Prostate gland (tissue), 2 donors: ENCODE measurements around the gene GASK1A. TPM values are rescaled to one million over a fixed set of nuclear protein-coding genes. Genes with fewer than 3 reads are reported as not detected.

Experiments used
- DNase-seq: peaks from one replicate; pipeline ENCODE4 v3.0.0-alpha.2; 2019; ENCODE audit warnings: low spot score
- H3K27ac ChIP-seq, 2 donors: fragments of 200-600 bp; sonication (generic); 2 replicates each; pipeline ENCODE4 v1.5.1; 2017 to 2019
- H3K27me3 ChIP-seq: fragments of 200-600 bp; sonication (generic); replicated peaks from 2 replicates; pipeline ENCODE4 v1.5.1; 2019; ENCODE audit not compliant: insufficient read depth
- H3K36me3 ChIP-seq, 2 donors: fragments of 200-600 bp; sonication (generic); 1 replicate in 1 of 2; 2 replicates in 1 of 2; pipeline versions ENCODE4 v1.5.1 to v1.8.1; 2017 to 2019
- H3K4me1 ChIP-seq: fragments of 200-600 bp; sonication (generic); replicated peaks from 2 replicates; pipeline ENCODE4 v1.5.1; 2019
- H3K4me3 ChIP-seq, 2 donors: fragments of 200-600 bp; sonication (generic); 2 replicates each; pipeline ENCODE4 v1.5.1; 2017 to 2019
- H3K9me3 ChIP-seq: fragments of 200-600 bp; sonication (generic); 2 replicates; pipeline ENCODE4 v1.5.1; 2017
- CTCF ChIP-seq, 4 experiments: fragments of 200-600 bp in 2 of 4; fragments of 450-650 bp in 2 of 4; sonication (generic) in 2 of 4; IDR thresholded peaks; 1 replicate in 3 of 4; 2 replicates in 1 of 4; pipeline ENCODE4 v1.5.1; 2016 to 2019; ENCODE audit warnings: antibody characterized with exemption in 4 of 4, mild to moderate bottlenecking in 2 of 4, moderate library complexity in 2 of 4
- POLR2A ChIP-seq: fragments of 450-650 bp; IDR thresholded peaks from one replicate; pipeline ENCODE4 v1.6.1; 2016; ENCODE audit warnings: antibody characterized with exemption, mild to moderate bottlenecking
- POLR2AphosphoS5 ChIP-seq: sonication (generic); formaldehyde crosslinking; IDR thresholded peaks from one replicate; pipeline ENCODE4 v1.6.1; 2017; ENCODE audit warnings: antibody characterized with exemption
- WGBS: methylation state at CpG from one replicate; pipeline ENCODE4 v1.1.5; 2018; 5-methylcytosine and 5-hydroxymethylcytosine counted together
- intact Hi-C: fragments of 100-400 bp; cut with DNase I; formaldehyde crosslinking; loops from one replicate; pipeline ENCODE4 v1.14.2; 2022
- total RNA-seq, 2 donors: library from RNA; depleted of rRNA; stranded (reverse); fragments of >200 nt; gene quantifications; one replicate each; pipeline ENCODE4 v1.1.0, GENCODE V29; 2016

GASK1A gene
- total RNA-seq, 2 donors from 2014 or later: 4.7 to 17.5 TPM

- H3K36me3 ChIP-seq: no peaks in the 10 kb centered on the region
- H3K27ac ChIP-seq: peak overlapping the region in 1 of 2 donors; percentile 3
- DNase-seq: no peak
- no peak overlapping the region for H3K4me3 ChIP-seq
- no peaks in the 10 kb centered on the region for H3K27me3 ChIP-seq
- no peaks in the 10 kb centered on the region for H3K4me1 ChIP-seq
- TF ChIP-seq POLR2AphosphoS5 (no peak), CTCF (IDR thresholded peaks at IDR 0.05) (no peak), POLR2A (no peak)
- no peaks in the 10 kb centered on the region for H3K9me3 ChIP-seq
- intact Hi-C loops: loop anchor here (5.0 kb wide), 1 partner anchor 113 kb away; the partner anchor contains the start of gene GASK1A
- WGBS: 92% methylated on average over 3 of the region's 3 CpGs
Observed at GRCh38 chr3:43090238-43090637, 111.1 kb downstream of the GASK1A start.

GRCh38 chr3:43091481-43091880 lies 112.4 kb downstream of the GASK1A start:
- H3K27me3 ChIP-seq: no peaks in the 10 kb centered on the region
- WGBS: 91% methylated on average over 4 of the region's 4 CpGs
- no peak overlapping the region for H3K27ac ChIP-seq
- H3K36me3 ChIP-seq: no peaks in the 10 kb centered on the region
- no peaks in the 10 kb centered on the region for H3K9me3 ChIP-seq
- no peak overlapping the region for H3K4me3 ChIP-seq
- no peak for TF ChIP-seq POLR2A
- TF ChIP-seq CTCF (IDR thresholded peaks at IDR 0.05): no peak
- intact Hi-C loops: loop anchor here (5.0 kb wide), 1 partner anchor 114 kb away; the partner anchor contains the start of gene GASK1A
- no peak for DNase-seq
- no peaks in the 10 kb centered on the region for H3K4me1 ChIP-seq

- H3K36me3 ChIP-seq: no peaks in the 10 kb centered on the region
- no peak overlapping the region for H3K4me3 ChIP-seq
- H3K27ac ChIP-seq: no peak overlapping the region
- H3K9me3 ChIP-seq: no peaks in the 10 kb centered on the region
- 67% methylated on average over 1 of the region's 1 CpG for WGBS
- no peak for TF ChIP-seq CTCF (IDR thresholded peaks at IDR 0.05)
- TF ChIP-seq POLR2AphosphoS5: no peak
- no peak for TF ChIP-seq POLR2A
- no peaks in the 10 kb centered on the region for H3K27me3 ChIP-seq
- no peaks in the 10 kb centered on the region for H3K4me1 ChIP-seq
- DNase-seq: no peak
- intact Hi-C loops: loop anchor here (5.0 kb wide), 1 partner anchor 116 kb away; the partner anchor contains the start of gene GASK1A
Observed at GRCh38 chr3:43093006-43093405, 113.9 kb downstream of the GASK1A start.

GRCh38 chr3:43093974-43094373 lies 114.9 kb downstream of the GASK1A start:
- intact Hi-C loops: loop anchor here (5.0 kb wide), 1 partner anchor 117 kb away; the partner anchor contains the start of gene GASK1A
- Histone ChIP-seq H3K27me3 (no peaks in the 10 kb centered on the region), H3K36me3 (no peaks in the 10 kb centered on the region), H3K4me3 (no peak overlapping the region), H3K9me3 (no peaks in the 10 kb centered on the region), H3K4me1 (no peaks in the 10 kb centered on the region), H3K27ac (no peak overlapping the region)
- TF ChIP-seq CTCF (IDR thresholded peaks at IDR 0.05): no peak
- 75% methylated on average over 2 of the region's 2 CpGs for WGBS
- no peak for DNase-seq

GRCh38 chr3:43094381-43094780 lies 115.3 kb downstream of the GASK1A start:
- Histone ChIP-seq H3K27ac (no peak overlapping the region), H3K9me3 (no peaks in the 10 kb centered on the region), H3K27me3 (no peaks in the 10 kb centered on the region), H3K4me1 (no peaks in the 10 kb centered on the region), H3K36me3 (no peaks in the 10 kb centered on the region), H3K4me3 (no peak overlapping the region)
- TF ChIP-seq CTCF (IDR thresholded peaks at IDR 0.05) (no peak), POLR2AphosphoS5 (no peak), POLR2A (no peak)
- DNase-seq: no peak
- intact Hi-C loops: loop anchor here (5.0 kb wide), 1 partner anchor 117 kb away; the partner anchor contains the start of gene GASK1A
- 84% methylated on average over 2 of the region's 2 CpGs for WGBS
